Hepatocyte (in vitro differentiated cells): ENCODE data around the gene FGD5. TPM values are rescaled to one million over a fixed set of nuclear protein-coding genes. Genes with fewer than 3 reads are reported as not detected.

ENCODE experiments used
- DNase-seq: peaks from one replicate; pipeline ENCODE4 v3.0.0-alpha.2; 2016; ENCODE audit warnings: low spot score
- H2AFZ ChIP-seq: fragments of 200-600 bp; sonication (generic); 2 replicates; pipeline ENCODE4 v1.6.0; 2016; ENCODE audit warnings: antibody characterized with exemption, mild to moderate bottlenecking
- H3K27ac ChIP-seq: fragments of 200-600 bp; sonication (generic); 2 replicates; pipeline ENCODE4 v1.5.1; 2016; ENCODE audit warnings: mild to moderate bottlenecking
- H3K27me3 ChIP-seq: fragments of 200-600 bp; sonication (generic); 2 replicates; pipeline ENCODE4 v1.6.1; 2016
- H3K36me3 ChIP-seq: fragments of 200-600 bp; sonication (generic); replicated peaks from 2 replicates; pipeline ENCODE4 v1.5.1; 2016; ENCODE audit warnings: low read depth; ENCODE audit not compliant: insufficient read depth
- H3K4me1 ChIP-seq: fragments of 200-600 bp; sonication (generic); 2 replicates; pipeline ENCODE4 v1.5.1; 2016; ENCODE audit warnings: mild to moderate bottlenecking, moderate library complexity; ENCODE audit not compliant: insufficient read depth
- H3K4me2 ChIP-seq: fragments of 200-600 bp; sonication (generic); 2 replicates; pipeline ENCODE4 v1.6.0; 2016
- H3K4me3 ChIP-seq: fragments of 200-600 bp; sonication (generic); 2 replicates; pipeline ENCODE4 v1.5.1; 2016; ENCODE audit warnings: mild to moderate bottlenecking
- H3K79me2 ChIP-seq: fragments of 200-600 bp; sonication (generic); 2 replicates; pipeline ENCODE4 v1.6.0; 2017; ENCODE audit warnings: mild to moderate bottlenecking
- H3K9me2 ChIP-seq: fragments of 200-600 bp; sonication (generic); replicated peaks from 2 replicates; pipeline ENCODE4 v1.6.0; 2017; ENCODE audit warnings: mild to moderate bottlenecking; ENCODE audit not compliant: insufficient read depth
- H3K9me3 ChIP-seq: fragments of 200-600 bp; sonication (generic); 2 replicates; pipeline ENCODE4 v1.5.1; 2016; ENCODE audit warnings: low read depth, mild to moderate bottlenecking
- H4K20me1 ChIP-seq: fragments of 200-600 bp; sonication (generic); 2 replicates; pipeline ENCODE4 v1.6.0; 2016; ENCODE audit warnings: mild to moderate bottlenecking; ENCODE audit not compliant: insufficient read depth, poor library complexity, severe bottlenecking
- EZH2 ChIP-seq: fragments of 200-600 bp; sonication (generic); IDR thresholded peaks from 2 replicates; pipeline ENCODE4 v1.6.1; 2016; ENCODE audit warnings: antibody characterized with exemption, mild to moderate bottlenecking, borderline replicate concordance
- EZH2phosphoT487 ChIP-seq: fragments of 200-600 bp; sonication (generic); IDR thresholded peaks from one replicate; pipeline ENCODE4 v1.6.1; 2018; ENCODE audit warnings: antibody characterized with exemption, mild to moderate bottlenecking, low read depth, moderate library complexity; ENCODE audit not compliant: unreplicated experiment, severe bottlenecking
- WGBS: methylation state at CpG from one replicate; pipeline ENCODE4 v1.1.6; 2016; ENCODE audit warnings: low lambda C conversion rate; ENCODE audit errors: missing lambda C conversion rate; 5-methylcytosine and 5-hydroxymethylcytosine counted together
- polyA plus RNA-seq: library from polyadenylated mRNA; unstranded; fragments of >200 nt; fragmentation: Nextera tagmentation; extraction: Ambion mirVana; gene quantifications from 2 replicates; pipeline ENCODE4 v1.2.1, GENCODE V29; 2016
- total RNA-seq: library from RNA; depleted of rRNA; stranded (reverse); fragments of >200 nt; gene quantifications from 2 replicates; pipeline ENCODE4 v1.2.3, GENCODE V29; 2014
- TF ChIP-seq, protein P1 (sequence below): fragments of 200-600 bp; sonication (generic); IDR thresholded peaks from 2 replicates; pipeline ENCODE4 v1.5.1; 2016; ENCODE audit warnings: antibody characterized with exemption, mild to moderate bottlenecking; ENCODE audit not compliant: poor library complexity

The FGD5 gene
- total and polyA plus RNA-seq, 2 experiments from 2014 or later, result 2.9 to 3.3 TPM

DNA sequence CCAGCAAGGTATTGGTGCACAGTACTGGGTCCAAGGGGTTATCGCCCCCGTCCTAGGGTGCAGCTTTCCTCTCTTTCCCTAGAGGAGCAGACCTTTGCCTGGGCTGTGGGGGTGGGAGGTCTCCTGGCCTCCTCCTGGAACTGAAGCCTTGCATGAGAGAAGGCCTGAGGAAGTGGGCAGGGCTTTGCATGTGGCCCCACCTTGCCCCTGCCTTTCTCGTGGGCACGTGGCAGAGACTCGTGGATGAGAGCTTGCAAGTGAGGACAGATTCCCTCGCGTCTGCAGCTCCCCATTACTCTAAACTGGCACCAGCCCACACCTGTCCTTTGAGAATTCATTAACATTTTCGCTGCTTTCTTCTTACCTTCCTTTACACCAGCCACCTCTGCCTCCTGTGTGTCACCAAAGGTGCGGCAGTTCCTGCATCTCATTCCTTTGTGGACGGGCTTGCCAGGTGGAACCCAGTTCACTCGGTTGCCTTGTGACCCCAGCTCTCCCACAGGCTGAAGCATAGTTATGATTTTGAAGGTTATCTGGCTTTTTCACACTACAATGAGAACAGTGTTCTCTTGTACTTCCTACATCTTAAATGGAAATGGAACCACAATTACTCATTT is 87.7 kb downstream of the FGD5 start:
- no peaks in the 10 kb centered on the region for H3K27me3 ChIP-seq
- no peak overlapping the region for H3K4me3 ChIP-seq
- H3K4me1 ChIP-seq, result no peaks in the 10 kb centered on the region
- WGBS, result 88% methylated on average over 11 of the region's 11 CpGs
- no peak for DNase-seq
- no peak overlapping the region for H3K4me2 ChIP-seq
- no peaks in the 10 kb centered on the region for H3K9me2 ChIP-seq
- H3K79me2 ChIP-seq, result no peaks in the 10 kb centered on the region
- H4K20me1 ChIP-seq, result no peaks in the 10 kb centered on the region
- no peak overlapping the region for H2AFZ ChIP-seq
- H3K27ac ChIP-seq, result no peak overlapping the region
- no peak for TF ChIP-seq EZH2phosphoT487
- TF ChIP-seq EZH2, result no peak
- TF ChIP-seq, protein P1, sequence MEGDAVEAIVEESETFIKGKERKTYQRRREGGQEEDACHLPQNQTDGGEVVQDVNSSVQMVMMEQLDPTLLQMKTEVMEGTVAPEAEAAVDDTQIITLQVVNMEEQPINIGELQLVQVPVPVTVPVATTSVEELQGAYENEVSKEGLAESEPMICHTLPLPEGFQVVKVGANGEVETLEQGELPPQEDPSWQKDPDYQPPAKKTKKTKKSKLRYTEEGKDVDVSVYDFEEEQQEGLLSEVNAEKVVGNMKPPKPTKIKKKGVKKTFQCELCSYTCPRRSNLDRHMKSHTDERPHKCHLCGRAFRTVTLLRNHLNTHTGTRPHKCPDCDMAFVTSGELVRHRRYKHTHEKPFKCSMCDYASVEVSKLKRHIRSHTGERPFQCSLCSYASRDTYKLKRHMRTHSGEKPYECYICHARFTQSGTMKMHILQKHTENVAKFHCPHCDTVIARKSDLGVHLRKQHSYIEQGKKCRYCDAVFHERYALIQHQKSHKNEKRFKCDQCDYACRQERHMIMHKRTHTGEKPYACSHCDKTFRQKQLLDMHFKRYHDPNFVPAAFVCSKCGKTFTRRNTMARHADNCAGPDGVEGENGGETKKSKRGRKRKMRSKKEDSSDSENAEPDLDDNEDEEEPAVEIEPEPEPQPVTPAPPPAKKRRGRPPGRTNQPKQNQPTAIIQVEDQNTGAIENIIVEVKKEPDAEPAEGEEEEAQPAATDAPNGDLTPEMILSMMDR, result no peak
- H3K9me3 ChIP-seq, result no peaks in the 10 kb centered on the region
- H3K36me3 ChIP-seq, result no peaks in the 10 kb centered on the region

DNA sequence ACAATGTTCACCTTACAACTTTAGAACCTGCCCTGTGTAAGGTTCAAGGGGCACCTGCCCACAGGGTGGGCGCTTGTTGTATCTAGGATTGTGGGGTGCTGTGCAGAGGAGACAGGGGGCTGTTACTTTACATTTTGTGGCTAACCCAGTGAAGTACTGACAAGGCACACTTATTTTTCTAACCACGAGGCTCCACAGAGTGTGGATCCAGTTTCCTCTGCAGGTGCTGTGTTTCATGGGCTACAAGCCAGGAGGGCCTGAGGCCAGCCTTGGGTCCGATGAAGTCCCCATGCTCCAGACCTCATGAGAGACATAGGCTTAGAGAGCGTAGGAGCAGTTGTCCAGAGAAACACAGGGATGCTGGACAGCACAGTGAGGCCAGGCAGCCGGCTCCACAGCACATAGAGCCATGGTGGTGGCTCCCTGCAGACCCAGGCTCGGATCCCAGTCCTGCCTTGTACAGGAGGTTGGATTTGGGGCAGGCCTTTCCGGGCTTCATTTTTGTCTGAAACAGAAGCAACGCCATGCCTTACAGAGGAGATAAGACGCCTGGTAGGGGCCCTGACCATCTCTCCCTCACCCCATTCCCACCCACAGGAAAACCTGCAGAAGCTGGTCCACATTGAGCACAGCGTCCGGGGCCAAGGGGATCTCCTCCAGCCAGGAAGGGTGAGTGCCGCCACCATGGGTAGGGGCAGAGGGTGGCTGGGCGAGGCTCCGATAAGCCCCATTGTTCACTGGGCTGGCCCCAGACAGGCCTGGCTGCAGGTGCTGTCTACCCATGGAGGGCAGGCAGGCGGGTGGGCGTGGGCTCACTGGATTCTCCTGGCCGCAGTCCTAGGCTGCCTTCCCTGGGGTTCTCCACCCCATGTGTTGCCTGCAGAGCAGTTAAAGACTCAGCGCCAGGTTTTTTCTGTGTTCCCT is 88.5 kb downstream of the FGD5 start:
- TF ChIP-seq EZH2, result no peak
- TF ChIP-seq EZH2phosphoT487, result no peak
- TF ChIP-seq, protein P1, result no peak
- H3K4me1 ChIP-seq, result no peaks in the 10 kb centered on the region

DNA sequence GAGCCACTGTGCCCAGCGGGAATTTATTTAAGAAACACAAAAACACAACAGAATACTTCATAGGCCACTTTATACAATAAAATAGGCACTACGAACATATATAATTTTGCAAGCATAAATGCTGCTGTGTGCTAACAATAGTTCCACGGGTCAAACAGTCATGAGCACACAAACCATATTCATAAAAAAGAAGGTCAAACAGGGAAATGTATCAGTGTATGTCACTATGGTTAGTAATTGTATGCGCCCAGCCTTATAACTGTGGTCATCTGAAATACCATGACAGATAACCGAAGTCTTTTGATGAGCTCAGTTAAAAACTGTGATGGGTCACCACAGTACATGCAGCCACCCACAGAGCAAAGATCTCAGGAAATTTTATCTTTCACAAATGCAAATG is 90.5 kb downstream of the FGD5 start:
- H3K27me3 ChIP-seq, result no peaks in the 10 kb centered on the region
- H4K20me1 ChIP-seq, result no peaks in the 10 kb centered on the region
- no peak overlapping the region for H3K27ac ChIP-seq
- no peak overlapping the region for H2AFZ ChIP-seq
- TF ChIP-seq, protein P1, result no peak
- TF ChIP-seq EZH2 (no peak), EZH2phosphoT487 (no peak)
- no peaks in the 10 kb centered on the region for H3K36me3 ChIP-seq
- no peaks in the 10 kb centered on the region for H3K79me2 ChIP-seq
- DNase-seq, result no peak
- H3K9me3 ChIP-seq, result no peaks in the 10 kb centered on the region
- no peak overlapping the region for H3K4me3 ChIP-seq
- H3K9me2 ChIP-seq, result no peaks in the 10 kb centered on the region
- H3K4me1 ChIP-seq, result no peaks in the 10 kb centered on the region
- H3K4me2 ChIP-seq, result no peak overlapping the region
- 88% methylated on average over 5 of the region's 5 CpGs for WGBS

More for the DNA sequence above, 88.5 kb downstream of the FGD5 start:
- no peaks in the 10 kb centered on the region for H3K9me2 ChIP-seq
- no peak overlapping the region for H3K27ac ChIP-seq
- H3K4me3 ChIP-seq, result no peak overlapping the region
- no peaks in the 10 kb centered on the region for H4K20me1 ChIP-seq
- no peaks in the 10 kb centered on the region for H3K79me2 ChIP-seq
- H3K27me3 ChIP-seq, result no peaks in the 10 kb centered on the region
- no peak for DNase-seq
- WGBS, result 86% methylated on average over 18 of the region's 18 CpGs
- no peaks in the 10 kb centered on the region for H3K9me3 ChIP-seq
- no peak overlapping the region for H2AFZ ChIP-seq
- H3K36me3 ChIP-seq, result no peaks in the 10 kb centered on the region
- no peak overlapping the region for H3K4me2 ChIP-seq
